Kidney tubule cell (primary cell): ENCODE data around the gene NTN4.
"Not testable (repeated sequence)": the region's sequence is repeated elsewhere in the genome, so short reads cannot be mapped to it uniquely, and the experiment has no call there.

ENCODE experiments used
- DNase-seq: peaks from one replicate; pipeline ENCODE4 v3.0.0-alpha.2; 2018; ENCODE audit warnings: low spot score

Gene NTN4

DNA sequence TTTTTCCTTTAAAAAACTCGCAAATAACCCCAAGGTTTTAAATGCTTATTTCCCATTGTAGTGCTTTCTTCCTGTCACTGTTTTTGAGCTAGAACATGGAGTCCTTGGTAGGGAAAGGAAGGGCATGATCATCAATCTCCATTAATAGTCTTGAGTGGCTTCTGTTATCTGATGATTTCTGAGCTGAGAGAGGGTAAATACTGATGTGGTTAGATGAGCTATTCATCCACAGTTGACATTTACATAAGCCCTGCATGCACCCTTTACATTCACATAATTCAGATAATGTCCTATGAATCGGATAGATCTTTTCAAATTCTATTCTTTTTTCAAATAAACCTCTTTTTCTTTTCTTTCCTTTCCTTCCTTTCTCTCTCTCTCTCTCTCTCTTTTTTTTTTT, 81.4 kb downstream of the NTN4 start:
- DNase-seq: no peak

DNA sequence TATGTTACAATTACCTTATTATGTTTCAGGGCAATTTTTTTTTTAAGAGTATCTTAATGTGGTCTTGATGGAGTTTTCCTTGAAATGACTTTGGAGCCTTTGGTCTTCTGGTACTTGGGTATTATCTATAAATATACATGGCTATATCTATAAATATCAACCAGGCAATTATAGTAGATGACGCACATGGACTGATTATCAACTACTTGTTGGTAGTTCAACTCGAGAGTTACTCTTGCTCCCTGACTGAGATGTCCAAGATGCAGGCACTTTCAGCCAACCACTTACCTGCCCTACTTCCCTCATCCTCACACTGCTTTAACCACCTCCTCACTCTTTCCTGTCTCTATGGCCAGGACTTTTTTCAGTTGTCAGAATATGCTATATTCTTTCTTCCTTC, 85.4 kb downstream of the NTN4 start:
- DNase-seq: no peak

DNA sequence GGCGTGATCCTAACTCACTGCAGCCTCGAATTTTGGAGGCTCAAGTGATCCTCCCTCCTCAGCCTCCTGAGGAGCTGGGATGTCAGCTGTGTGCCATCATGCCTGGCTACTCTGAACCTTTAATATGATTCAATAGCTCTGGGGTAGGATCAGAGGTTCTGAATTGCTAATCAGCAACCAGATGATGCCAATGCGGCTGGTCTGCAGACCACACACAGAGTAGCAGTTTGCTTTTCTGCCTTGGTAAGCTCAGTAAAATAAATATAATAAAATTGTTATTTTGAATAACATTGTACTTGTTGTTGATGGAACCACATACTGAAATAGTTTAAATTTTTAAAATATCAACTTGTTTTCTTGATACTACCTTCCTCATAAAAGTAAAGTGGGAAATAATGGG, 86.6 kb downstream of the NTN4 start:
- no peak for DNase-seq

DNA sequence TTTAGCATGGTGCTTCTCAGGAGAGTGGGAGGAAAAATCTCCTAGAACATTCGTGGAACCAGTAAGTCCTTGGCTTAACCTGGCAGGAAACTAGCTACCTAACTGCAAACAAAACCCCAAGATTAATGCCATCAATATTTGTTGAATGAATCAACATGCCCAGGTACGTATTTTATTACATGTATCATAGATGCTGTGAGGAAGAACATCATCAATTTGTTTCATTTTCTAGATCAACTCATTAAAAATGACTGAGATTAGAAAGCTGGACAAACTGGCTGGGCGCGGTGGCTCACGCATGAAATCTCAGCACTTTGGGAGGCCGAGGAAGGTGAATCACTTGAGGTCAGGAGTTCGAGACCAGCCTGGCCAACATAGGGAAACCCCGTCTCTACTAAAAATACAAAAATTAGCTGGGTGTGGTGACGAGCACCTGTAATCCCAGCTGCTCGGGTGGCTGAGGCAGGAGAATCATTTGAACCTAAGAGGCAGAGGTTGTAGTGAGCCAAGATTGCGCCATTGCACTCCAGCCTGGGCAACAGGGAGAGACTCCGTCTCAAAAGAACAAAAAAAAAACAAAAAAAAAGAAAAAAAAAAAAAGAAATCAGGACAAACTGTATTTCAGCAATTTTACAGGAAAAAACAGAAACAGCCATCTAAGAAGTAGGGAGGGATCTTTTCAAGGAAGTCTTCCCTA, 88.7 kb downstream of the NTN4 start:
- peak; percentile 83 for DNase-seq

DNA sequence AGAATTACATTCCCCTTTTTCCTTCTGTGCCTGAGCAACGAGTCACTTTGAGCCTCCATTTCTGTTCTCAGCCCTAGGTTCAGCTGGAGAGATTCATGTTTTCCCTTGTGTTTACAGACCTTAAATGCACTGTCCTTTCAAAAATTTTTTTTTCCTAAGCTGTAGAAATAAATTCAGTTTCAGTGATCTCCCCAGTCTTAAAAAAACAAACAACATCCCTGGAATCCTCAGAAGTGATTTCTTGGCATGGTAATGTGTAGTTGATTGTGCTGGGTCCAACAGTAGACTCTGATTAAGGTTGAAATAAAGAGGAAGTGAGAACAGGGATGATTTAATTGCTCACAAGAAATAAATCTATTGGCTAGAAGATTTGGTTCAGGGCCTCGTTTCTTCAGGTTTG, 89.3 kb downstream of the NTN4 start:
- peak; percentile 41 for DNase-seq

DNA sequence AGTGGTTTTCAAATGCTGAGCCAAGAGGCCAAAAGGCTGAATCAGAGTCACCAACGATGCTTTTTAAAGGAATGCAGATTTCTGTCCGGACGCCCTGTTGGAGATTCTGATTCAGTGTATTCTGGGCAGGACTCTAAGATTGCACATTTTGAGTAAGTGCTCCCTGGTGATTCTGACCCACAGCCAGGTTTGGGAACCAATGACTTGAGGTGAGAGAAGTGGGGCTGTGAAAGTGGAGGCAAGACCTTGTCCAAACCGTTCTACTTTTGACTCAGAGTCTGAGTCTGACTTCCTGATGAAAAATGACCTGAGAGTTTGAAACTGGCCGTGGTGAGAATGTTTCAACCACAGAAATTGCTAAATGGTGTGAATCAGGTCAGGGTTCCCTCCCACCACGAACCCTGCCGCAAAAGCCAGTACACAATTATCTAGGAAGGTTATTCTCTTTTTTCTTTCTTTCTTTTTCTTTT, 90.2 kb downstream of the NTN4 start:
- peak; percentile 95 for DNase-seq

DNA sequence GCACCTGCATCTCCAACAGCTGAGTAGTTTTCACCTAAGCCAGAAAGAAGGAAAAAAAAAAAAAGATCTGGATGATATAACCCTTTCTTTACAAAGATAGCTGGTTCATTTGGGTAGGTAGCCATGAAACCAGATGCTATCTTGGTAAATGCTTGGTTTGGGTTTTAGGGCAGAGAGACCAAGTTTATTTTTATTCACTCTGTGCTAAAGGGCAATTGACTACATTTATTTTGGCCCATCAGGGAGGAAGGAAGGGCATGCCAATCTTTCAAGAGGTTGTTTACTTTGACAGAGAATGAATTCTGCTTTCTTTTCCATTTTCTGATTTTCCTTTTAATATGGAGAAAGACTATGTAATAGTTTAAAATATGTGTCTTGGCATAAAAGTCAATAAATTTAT, 91.0 kb downstream of the NTN4 start:
- no peak for DNase-seq

DNA sequence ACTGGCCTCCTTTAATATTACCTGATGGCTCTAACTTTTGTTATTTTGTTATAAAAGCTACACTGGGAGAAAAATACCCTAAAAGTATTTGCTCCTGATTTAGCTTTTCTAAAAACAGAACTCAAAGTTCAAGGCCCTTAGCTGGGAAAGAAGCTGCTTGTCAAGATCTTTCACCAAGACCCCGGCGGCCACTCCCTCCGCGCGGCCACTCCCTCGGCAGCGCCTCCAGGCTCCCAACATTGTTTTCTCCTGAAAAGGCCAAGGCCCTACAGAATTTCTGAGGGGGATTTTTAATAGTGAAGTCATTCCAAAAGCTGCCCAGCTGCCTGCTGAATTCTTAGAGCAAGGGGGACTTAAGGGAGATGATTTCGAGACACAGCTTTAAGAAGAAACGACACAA, 96.4 kb downstream of the NTN4 start:
- DNase-seq: no peak

DNA sequence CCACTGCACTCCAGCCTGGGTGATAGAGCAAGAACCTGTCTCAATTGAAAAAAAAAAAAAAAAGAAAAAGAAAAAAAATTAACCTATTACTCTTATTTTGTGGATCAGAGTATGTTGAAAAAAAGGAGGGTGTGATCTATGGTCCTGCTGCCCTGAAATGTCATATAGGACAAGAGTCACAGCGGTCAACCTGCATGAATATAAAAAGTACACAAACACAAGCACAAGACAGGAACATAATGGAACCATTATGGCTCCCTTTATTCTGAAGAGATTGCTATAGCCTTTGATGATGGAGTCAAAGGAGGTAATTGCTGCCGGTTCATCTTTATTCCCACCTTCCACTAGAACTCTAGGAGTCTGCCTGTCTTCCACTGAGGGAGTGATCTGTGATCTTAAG, 96.9 kb downstream of the NTN4 start:
- DNase-seq: no peak

DNA sequence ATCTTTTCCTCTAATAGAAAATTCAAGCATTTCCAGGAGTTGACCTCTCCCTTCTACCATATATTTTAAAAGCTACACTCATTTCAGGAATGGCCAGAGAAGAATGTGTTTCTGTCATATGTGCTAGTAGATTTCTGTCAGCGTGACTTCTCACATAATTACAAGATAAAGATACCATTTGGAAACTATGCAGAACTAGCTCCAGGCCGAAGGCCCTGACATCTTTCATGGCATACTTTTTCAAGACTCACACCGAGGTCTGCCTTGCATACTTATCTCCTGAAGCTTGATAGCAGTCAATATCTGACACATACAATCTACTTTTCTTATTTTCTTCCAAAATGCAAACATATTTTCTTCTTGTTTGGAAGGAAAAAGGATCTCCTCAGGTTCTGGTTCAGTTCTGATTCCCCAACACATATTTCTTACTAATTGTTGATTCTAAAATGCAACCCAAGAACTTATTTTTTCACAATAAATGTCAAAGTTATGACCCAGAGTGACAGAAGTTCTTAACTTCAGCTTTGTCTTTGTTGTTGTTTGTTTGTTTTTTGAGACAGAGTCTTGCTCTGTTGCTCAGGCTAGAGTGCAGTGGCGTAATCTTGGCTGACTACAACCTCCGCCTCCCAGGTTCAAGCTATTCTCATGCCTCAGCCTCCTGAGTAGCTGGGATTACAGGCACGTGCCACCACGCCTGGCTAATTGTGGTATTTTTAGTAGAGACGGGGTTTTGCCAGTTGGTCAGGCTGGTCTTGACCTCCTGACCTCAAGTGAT, 99.5 kb downstream of the NTN4 start:
- no peak for DNase-seq

DNA sequence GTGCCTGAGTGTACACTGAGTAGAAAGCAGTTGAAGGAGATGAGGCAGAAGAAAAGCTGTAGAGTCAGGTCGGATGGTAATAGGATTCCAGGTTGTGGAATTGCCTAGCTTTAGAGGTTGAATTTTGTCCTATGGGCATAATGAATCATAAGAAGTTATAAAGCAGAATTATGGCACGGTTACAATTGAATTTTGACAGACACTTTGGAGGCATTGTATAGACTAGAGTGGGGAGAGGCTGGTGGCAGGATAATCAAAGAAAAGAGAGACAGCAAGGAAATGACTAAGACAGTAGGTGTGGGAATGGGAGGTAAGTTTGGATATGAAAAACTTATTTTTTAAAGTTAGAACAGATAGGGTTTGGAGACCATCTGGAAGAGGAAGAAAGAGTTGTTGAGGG, 102.6 kb downstream of the NTN4 start:
- DNase-seq: no peak

DNA sequence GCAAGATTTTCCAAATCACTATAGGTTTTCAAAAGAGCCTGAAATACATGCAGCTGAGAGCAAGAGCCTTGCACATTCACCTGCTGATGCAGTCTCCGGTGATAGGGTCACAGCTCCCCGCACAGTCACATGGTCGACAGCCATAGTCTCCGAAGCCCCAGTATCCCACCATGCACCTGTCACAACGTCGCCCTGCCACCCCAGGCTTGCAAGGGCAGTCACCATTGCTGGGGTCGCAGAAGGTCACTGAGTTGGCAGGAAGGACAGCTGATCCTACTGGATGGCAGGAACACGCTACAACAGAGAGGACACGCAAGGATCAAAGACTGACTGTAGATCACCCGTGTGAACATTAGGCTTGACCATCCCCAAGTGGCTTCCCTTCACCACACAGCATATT, 107.1 kb downstream of the NTN4 start:
- DNase-seq: no peak

DNA sequence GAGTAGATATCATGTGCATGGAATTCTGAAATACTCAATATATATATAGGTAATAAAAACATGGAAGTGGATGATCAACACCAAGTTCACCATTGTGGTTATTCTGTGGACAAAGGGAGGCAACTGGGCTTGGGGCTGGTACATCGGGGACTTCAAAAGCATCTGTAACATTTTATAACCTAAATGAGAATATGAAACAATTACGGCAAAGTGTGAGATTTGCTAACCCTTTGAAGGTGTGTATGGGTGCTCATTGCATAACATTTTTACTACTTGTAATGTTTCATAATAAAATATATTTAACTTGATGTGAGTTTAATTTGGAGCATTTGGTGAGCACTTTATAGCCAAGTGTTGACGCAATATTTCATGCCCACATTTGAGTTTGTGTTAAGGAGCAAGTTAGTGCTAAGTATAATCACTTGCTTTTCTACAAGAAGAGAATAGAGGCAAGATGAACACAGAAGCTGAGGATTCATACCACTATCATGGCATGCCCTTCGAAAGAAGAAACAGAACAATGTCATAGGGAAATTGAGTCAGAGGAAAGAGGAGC, 109.3 kb downstream of the NTN4 start:
- no peak for DNase-seq

DNA sequence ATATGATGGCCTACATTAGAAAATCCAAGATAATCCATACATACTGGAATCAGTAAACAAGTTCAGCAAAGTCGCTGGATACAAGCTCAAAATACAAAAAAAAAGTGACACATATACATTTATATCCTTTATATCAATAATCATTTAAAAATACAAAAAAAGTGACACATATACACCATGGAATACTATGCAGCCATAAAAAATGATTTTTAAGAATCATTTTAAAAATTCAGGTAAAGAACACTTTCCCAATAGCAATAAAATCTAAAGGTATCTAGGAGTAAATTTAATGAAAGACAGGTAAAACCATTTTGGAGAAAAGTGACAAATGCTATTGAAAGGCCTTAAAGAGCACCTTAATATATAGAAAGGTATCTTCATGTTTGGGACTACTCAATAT, 111.9 kb downstream of the NTN4 start:
- DNase-seq: no peak

DNA sequence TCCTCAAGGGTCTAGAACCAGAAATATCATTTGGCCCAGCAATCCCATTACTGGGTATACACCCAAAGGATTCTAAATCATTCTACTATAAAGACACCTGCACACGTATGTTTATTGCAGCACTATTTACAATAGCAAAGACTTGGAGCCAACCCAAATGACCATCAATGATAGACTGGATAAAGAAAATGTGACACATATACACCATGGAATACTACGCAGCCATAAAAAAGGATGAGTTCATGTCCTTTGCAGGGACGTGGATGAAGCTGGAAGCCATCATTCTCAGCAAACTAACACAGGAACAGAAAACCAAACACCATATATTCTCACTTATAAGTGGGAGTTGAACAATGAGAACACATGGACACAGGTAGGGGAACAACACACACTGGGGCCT, 112.8 kb downstream of the NTN4 start:
- DNase-seq: not testable (repeated sequence)

DNA sequence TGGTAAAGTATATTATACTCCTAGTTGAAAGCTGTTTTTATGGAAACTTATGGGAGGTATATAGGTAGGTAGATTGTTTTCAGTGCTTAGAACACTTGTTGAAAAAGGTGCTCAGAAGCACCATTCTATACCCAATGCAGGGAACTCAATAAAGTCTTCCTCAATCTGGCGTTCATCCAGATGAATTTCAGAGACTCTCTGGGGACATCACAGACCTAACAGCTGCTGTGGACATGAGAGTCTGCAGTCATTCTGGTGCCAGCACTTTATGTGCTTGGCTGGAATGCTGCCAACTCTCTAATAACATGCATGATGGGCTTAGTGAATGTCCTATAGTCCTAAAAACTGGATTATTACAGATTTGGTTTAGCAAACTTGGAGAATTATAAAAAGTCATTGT, 115.9 kb downstream of the NTN4 start:
- peak; percentile 2 for DNase-seq

DNA sequence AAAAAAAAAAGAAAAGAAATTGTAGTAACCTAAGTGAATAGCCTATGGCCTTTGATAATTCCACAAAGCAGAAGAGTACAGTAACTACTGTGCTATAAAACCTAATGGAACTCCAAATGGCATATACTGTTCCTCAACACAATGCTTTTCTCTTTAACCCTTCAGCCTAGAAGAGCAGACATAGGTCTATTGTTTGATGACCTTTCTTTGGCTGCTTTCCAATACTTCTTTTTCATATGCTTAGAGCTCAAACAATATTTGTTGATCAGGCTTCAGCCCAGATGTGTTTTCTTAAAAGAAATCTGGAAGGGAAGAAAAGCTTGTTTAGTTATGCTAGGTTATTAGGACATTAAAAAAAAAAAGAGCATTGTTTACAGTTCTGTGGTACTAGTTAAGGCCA, 116.4 kb downstream of the NTN4 start:
- DNase-seq: no peak

DNA sequence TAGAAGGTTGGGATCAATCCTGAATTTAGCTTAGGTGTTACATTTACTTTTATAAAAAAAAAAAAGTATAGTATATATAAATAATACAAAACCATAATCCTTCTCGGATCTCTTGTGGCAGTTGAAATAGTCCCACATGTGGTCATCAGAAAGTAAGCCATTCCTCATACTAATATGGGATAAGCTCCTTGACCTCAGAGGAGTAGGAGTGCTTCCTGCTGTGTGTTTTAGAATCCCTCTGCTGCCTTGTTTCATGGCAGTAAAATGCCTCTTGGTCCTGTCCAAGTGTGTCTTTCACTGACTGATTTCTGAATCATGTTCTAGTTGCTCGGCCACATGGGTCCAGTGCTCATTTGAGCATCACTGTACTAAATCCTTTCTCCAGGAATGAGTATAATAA, 117.0 kb downstream of the NTN4 start:
- no peak for DNase-seq

DNA sequence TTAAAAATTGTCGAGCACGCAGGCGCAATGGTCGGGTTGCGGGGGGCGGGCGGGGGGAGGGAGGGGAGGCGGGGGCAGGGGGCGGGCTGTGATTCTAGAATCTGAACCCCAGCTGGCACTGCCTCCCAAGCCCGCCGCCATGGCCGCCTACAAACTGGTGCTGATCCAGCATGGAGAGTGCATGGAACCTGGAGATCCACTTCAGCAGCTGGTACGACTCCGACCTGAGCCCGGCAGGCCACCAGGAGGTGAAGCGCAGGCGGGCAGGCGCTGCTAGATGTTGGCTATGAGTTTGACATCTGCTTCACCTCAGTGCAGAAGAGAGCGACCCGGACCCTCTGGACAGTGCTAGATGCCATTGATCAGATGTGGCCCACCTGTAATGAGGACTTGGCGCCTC, 118.4 kb downstream of the NTN4 start:
- no peak for DNase-seq

DNA sequence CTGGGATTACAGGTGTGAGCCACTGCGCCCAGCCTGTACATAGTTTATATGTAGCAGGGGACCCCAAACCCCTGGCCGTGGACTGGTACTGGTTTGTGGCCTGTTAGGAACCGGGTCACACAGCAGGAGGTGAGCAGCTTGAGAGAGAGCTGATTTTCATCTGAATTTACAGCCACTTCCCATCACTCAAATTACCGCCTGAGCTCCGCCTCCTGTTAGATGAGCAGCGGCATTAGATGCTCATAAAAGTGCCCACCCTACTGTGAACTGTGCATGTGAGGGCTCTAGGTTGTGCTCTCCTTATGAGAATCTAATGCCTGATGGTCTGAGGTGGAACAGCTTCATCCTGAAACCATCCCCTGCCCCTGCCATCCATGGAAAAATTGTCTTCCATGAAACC, 119.3 kb downstream of the NTN4 start:
- DNase-seq: no peak

DNA sequence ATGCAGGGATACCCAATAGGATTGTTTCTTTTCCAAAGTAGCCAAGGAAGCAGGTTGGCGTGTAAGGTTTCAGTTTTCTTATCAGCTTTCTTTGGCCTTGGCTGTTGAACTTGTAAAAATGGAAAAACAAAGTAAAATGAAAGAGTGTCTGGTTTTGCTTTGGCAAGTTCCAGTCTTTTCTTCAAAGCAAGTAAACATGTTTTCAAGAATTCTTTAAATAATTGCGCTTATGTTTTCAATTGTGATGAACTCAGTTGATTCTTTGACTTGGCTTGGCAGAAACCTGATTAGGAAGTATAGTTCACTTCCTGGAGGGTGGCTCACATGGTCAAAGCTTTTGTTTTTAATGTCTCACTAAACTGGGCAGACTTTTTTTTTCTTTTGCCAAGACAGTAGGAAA, 127.0 kb downstream of the NTN4 start:
- no peak for DNase-seq

DNA sequence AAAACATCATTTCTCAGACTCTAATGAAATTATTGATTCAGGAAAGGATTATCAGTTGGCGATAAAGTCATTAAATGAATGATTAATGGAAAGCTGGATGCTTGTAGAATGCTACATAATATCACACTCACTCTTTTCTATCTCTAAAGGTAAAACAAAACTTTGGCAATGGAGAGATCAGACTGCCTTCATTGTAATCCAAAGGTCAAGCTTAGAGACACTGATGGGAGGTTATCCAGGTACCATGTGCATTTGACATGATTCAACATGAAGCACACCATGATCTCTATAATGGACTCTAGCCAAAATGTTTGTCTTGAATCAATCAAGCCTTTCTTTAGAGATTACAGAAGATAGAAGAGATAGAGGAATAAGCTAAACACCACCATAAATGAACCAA, 129.2 kb downstream of the NTN4 start:
- no peak for DNase-seq

DNA sequence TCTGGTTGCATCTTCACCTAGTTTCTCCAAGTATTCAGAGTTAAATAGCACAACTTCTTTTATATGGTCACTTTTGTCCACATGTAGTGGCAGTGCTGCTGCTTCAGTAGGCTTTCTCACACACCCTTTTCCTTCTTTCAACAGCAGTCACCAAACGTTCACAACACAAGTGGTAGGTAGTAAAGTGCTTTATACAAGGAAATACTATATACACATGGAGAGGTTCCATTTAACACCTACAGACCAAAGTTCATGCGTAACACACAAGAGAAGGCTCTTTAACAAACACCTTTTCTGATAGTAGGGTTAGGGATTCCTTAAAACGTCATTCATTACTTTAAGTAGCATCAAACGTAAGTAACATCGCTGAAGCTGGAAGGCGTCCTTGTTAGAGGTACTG, 132.2 kb downstream of the NTN4 start:
- no peak for DNase-seq

DNA sequence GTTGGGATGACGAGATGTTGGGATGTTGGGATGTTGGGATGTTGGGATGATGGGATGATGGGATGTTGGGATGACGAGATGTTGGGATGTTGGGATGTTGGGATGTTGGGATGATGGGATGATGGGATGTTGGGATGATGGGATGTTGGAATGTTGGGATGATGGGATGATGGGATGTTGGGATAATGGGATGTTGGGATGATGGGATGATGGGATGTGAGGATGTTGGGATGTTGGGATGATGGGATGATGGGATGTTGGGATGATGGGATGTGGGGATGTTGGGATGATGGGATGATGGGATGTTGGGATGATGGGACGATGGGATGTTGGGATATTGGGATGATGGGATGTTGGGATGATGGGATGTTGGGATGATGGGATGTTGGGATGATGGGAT, 135.9 kb downstream of the NTN4 start:
- DNase-seq: not testable (repeated sequence)
